ENCODE data around the gene HBS1L.
A peak's percentile ranks its signal among the peaks of the same experiment; 100 is the strongest.

Gene HBS1L

DNA sequence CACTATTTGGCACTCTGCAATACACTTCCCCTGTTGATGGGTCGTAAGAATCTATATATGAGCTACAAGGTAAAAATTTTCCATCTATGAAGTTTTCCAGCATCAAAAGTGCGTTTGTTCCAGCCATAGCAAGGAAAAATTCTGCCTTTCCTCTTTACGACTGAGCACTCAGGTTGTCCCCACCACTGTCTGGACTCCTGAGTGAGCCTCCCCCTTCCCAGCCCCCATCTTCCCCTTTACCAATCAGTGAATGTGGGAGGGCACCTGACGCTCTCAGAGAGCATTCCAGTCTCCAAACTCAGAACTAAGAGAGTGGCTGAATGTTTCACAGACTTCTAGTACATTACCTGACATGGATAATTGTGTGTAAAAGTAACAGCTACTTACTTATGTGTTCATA is 104.7 kb downstream of the HBS1L start, which contains the start of gene ALDH8A1:
Gene ALDH8A1 (minus strand): TSS at position 175 of the 400 bp plus-strand sequence. CDS start 48 bp downstream, at position 127.
- no peak for DNase-seq (ENCODE audit: low spot score)

- no peak for DNase-seq (ENCODE audit: low spot score)
Measured at GRCh38 chr6:134948691-134949090, 105.9 kb downstream of the HBS1L start.

DNA sequence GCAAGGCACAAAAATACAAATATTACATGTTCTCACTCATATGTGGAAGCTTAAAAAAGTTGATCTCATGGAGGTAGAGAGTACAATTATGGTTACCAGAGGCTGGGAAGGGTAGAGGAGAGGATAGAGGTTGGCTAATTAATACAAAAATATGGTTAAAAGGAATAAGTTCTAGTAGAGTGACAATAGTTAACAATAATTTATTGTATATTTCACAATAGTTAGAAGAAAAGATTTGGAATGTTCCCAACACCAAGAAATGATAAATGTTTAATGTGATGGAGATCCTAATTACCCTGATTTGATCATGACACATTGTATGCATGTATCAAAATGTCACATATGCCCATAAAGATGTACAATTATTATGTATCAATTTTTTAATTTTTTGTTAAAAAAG is 106.5 kb downstream of the HBS1L start:
- DNase-seq (ENCODE audit: low spot score), result no peak

DNA sequence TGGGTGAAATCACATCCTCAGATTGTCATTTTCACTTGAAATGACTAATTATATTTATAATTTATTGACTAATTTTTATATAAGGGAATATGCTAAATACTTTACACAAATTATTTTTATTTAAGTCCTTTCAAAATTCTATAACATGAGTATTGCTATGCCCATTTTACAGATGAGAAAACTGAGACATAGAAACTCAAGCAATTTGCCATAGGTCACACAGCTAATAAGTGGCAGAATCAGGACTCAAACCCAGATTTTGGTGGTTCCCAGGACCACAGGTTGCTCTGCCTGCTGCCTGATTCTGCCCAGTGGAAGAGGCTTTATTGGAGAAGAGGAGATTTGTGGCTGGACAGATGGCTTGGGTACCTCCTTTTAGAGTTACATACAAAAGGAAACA is 109.6 kb downstream of the HBS1L start:
- no peak for DNase-seq (ENCODE audit: low spot score)

- DNase-seq (ENCODE audit: low spot score), result no peak
Measured at GRCh38 chr6:134943522-134944111, 111.0 kb downstream of the HBS1L start.

DNA sequence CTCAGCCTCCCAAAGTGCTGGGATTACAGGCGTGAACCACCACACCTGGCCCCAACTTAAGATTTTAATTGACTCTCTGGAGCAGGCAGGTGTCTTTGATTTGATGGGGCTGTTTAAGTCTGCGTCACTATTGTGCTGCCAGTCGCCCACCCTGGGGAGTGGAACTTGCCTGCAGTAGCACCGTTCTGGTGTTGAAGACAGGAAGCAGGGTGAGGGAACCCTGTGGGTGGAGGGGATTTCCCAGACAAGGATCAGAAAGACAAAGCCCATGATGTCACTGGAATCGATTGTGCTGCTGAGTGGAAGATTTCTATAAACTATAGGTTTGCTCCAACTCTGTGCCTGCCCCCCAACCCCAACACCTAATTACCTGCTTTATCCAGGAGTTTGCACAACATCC is 115.7 kb downstream of the HBS1L start:
- peak; percentile 24 for DNase-seq (ENCODE audit: low spot score)

DNA sequence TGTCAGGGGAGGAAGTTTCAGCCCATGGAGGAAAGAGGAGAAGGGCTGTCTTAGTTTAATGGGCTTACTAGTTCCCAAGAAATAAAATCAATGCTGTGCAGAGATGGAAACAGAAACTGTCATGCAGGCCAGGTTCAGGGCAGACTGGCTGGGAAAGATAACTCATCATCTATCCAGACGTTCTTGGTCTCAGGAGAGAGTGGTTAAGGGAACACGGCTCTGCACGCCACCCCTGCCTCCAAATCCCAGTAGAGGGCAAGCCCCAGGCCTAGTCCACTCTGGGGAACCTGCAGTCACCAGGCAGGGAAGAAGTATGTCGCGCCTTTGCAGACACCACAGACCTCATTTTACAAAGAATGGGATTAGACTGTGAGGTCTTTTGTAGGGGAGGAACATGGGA is 117.2 kb downstream of the HBS1L start:
- no peak for DNase-seq (ENCODE audit: low spot score)

GRCh38 chr6:134936931-134937330 is 117.7 kb downstream of the HBS1L start:
- DNase-seq (ENCODE audit: low spot score), result no peak

DNA sequence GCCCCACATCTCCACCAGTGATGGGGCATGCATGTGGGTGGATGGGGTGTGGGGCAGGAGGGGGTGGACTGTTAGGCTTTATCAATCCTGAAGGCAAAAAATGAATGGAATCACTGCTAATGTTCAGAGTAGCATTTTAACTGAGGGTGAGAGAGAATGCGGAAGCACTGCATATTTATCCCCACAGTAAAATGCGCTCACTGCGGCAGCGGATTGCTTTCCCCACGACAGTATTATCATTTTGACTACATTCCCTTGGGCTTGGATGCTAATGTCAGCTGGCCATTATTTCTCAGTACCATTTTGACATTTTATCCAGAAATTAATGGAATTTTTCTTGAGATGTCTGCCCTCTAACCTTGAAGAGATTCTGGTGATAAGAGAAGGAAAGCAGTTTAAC is 118.1 kb downstream of the HBS1L start:
- no peak for DNase-seq (ENCODE audit: low spot score)

DNA sequence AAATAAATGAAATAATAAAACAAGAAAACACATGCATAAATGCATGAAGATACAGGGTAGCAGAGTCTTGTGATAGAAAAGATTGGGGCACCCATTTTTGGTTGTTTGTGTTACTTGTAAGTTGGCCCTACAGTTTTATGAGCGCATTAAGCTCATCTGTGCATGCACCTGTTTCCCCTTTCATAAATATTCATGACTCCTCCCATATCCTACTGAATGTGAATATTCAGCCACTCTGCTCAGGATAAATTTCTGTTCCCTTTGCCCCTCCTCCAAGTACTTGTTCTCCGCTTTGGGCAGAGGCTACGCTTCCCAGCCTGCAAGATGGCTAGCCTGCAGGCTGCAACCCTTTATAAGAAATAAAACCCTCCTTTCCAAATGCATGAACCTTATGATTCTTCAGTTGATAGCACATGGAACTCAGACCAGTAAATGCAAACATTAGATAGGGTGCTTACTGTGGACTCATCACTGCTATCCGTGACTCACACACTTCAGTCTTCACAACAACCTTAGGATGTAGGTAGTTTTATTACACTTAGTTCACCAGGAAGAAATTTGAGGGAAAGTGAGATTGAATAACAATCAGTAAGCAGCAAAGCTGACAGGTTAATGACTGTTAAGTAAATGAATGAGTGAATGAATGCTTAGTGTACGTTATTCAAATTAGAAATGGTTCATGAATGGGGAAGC is 119.7 kb downstream of the HBS1L start:
- no peak for DNase-seq (ENCODE audit: low spot score)

GRCh38 chr6:134932535-134933470 is 121.8 kb downstream of the HBS1L start:
- no peak for DNase-seq (ENCODE audit: low spot score)

- DNase-seq (ENCODE audit: low spot score), result no peak
Measured at GRCh38 chr6:134932098-134932497, 122.5 kb downstream of the HBS1L start.

DNA sequence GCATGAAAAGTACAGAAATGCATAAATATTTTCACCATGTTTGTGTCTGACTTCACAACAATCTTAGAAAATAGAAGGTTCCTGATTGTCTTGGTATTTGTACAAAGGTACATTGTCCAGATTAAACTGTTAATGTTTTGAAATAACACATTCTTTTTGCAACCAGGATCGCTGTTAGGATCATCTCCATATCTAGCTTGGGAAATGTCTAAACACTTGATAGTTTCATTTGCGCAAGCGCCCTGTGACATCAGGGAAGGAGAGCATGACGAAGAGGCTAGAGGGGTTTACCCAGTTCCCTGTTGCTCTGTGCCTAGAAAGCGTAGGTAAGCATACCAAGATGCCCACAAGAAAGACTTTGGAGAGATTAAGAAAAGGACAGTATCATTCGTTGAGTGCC is 124.2 kb downstream of the HBS1L start:
- no peak for DNase-seq (ENCODE audit: low spot score)

DNA sequence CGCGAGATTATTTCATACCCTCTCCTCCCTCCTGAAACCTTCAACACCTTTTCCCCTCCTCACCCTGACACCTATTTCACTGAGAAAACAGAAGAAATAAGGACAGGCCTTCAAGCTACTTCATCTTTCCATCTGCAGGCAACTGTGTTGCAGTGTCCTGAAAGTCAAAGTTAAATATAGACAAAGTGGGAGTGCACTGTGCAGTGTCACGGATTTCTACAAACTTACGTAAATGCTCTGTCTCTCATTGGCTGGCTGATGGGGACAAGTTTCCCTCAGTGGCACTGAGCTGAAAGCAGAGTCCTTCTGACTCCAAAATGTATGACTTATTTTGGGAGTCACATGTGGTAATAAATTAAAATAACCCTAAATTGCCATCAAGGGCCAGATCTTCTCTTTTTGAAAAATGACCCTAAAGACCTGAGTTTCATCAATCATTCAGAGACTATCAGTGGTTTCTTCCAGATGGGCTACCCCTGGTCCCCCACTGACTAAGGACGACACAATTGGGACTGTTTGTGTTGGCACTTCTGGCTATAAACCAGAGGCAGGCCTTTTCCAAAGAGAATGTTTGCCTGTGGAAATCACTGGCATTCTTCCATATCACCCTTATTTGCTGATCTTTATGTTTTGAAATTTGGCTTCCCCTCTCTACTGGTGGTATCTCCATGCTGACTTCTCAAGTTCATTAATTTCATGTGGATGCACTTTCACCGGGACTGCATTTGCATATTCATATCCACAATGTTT is 126.3 kb downstream of the HBS1L start:
- DNase-seq (ENCODE audit: low spot score), result no peak

DNA sequence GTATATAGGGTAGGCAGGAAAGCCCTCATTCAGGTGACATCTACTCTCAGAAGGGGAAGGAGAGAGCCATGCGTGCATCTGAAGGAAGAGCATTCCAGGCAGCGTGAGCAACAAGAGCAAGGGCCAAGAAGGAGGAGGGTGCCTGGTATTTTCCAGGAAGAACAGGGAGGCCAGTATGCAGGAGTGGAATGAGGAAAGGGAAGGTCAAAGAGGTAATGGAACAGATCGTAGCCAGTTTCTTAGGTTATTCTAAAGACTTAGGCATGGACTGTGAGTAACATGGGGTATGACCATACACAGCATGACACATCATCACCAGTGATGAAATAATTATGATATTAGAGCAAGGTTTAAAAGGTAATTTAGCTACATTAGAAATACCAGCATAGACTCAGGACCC is 128.8 kb downstream of the HBS1L start:
- DNase-seq (ENCODE audit: low spot score), result no peak

DNA sequence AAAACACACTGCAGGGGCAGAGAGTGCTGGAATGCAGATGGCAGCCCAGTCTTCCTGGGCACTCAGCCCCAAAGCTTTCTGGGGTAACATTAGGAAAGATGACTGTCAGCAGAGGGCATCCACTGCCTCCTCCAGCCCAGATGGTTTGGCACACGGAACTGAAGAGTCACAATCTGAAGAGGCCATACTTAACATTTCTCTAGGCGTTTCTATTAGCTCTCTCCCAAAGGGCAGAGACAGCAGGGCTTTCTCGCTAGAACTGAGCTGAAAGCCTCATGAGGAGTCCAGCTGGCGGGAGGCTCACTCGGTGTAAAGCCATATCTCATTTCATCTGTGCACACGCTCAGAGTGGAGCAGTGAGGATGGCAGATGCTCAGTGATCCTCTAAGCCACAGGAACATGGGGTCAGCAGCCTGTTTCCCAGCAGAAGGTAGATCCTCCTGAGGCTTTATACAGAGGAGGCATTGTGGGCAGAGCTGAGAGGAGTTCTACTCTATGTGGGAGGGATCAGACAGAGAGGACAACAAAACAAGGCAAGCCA is 132.8 kb downstream of the HBS1L start:
- no peak for DNase-seq (ENCODE audit: low spot score)

- DNase-seq (ENCODE audit: low spot score), result no peak
Measured at GRCh38 chr6:134921276-134921675, 133.3 kb downstream of the HBS1L start.

DNA sequence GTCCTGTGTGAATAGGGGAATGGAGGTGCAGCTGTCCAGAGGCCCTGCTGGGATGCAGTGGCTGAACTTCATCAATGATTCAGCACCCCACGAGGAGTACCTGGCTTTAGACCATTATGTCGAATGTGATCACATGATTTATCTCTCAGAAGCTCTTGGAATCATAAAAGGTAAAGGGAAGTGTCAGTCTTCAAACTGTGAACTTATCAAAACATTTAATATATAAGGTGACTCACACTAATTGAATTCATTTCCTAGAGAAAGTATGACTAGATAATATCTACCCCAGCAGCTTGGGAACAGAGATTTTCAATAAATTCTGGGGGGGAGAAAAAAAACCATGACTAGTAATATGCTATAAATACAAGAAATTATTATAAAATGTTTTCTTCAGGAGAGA is 134.2 kb downstream of the HBS1L start:
- no peak for DNase-seq (ENCODE audit: low spot score)

- DNase-seq (ENCODE audit: low spot score), result no peak
Measured at GRCh38 chr6:134918418-134918961, 136.1 kb downstream of the HBS1L start.

GRCh38 chr6:134911547-134911946 is 143.1 kb downstream of the HBS1L start:
- DNase-seq (ENCODE audit: low spot score), result no peak

DNA sequence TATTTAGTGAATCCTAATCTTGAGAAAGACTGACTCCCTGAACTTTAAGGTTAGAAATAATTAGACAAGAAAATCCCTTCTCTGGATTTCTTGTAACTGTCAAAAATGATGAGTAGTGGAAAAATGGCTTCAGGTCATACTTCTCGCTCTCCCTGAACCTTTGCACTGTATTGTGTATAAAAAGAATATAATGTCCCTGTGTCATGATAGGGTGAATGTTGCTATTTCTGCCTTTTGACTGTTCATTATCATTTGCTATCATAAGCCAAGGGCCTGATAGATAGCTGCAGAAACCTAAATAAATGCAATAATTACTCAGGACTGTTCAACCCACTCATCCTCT is 144.1 kb downstream of the HBS1L start:
- no peak for DNase-seq (ENCODE audit: low spot score)
